IMR-90 (cell line): ENCODE results near the gene MYPOP. TPM values are rescaled to one million over a fixed set of nuclear protein-coding genes. Genes with fewer than 3 reads are reported as not detected.

Experiments used
- ATAC-seq: fragments of 200-7000 bp; cut with Tn5 transposase; 2 replicates; pipeline ENCODE4 v1.9.1; 2020; ENCODE audit warnings: low read depth, mild to moderate bottlenecking, moderate library complexity
- BruUV-seq: library from RNA; stranded (reverse); fragments of 400-500 nt; replicated peaks from 2 replicates; lab custom pipeline; 2021; lab: Mats Ljungman, UMichigan
- CTCF ChIA-PET: fragments of 300-600 bp; formaldehyde crosslinking; extraction: SDS; loops from one replicate; lab custom pipeline; 2021; ENCODE audit warnings: antibody characterized with exemption; lab: Yijun Ruan, JAX
- POLR2A ChIA-PET: fragments of 300-600 bp; sonication (Branson Sonifier 250); formaldehyde crosslinking; loops from one replicate; lab custom pipeline; 2022; ENCODE audit warnings: antibody characterized with exemption; ENCODE audit not compliant: unreplicated experiment; lab: Charles Lee
- DNase-seq: peaks from one replicate; pipeline ENCODE4 v3.0.0; 2013
- H2AFZ ChIP-seq: replicated peaks from 2 replicates; pipeline ENCODE3; 2013; ENCODE audit warnings: low read length, mild to moderate bottlenecking; ENCODE audit not compliant: poor library complexity
- H2AK5ac ChIP-seq: 2 replicates; pipeline ENCODE4 v1.6.1; 2013; ENCODE audit warnings: low read depth, low read length, inconsistent platforms
- H2AK9ac ChIP-seq: replicated peaks from 2 replicates; pipeline ENCODE3; 2013; ENCODE audit warnings: mild to moderate bottlenecking, low read depth, low read length, moderate library complexity; ENCODE audit not compliant: poor library complexity
- H2BK120ac ChIP-seq: 2 replicates; pipeline ENCODE4 v1.6.1; 2013; ENCODE audit warnings: low read depth, low read length, inconsistent platforms
- H2BK15ac ChIP-seq: 3 replicates; pipeline ENCODE4 v1.6.1; 2013; ENCODE audit warnings: low read depth, low read length, inconsistent platforms
- H2BK20ac ChIP-seq: 2 replicates; pipeline ENCODE4 v1.6.1; 2013; ENCODE audit warnings: low read depth, mild to moderate bottlenecking, inconsistent platforms, low read length, moderate library complexity
- H2BK5ac ChIP-seq: 2 replicates; pipeline ENCODE4 v1.6.1; 2013; ENCODE audit warnings: mild to moderate bottlenecking, low read depth, low read length, inconsistent platforms; ENCODE audit not compliant: poor library complexity, severe bottlenecking
- H3K14ac ChIP-seq: replicated peaks from 2 replicates; pipeline ENCODE4 v1.6.1; 2013; ENCODE audit warnings: low read depth, low read length, inconsistent platforms
- H3K18ac ChIP-seq: 2 replicates; pipeline ENCODE4 v1.6.1; 2013; ENCODE audit warnings: low read depth, low read length, control low read depth
- H3K23ac ChIP-seq: 2 replicates; pipeline ENCODE4 v1.6.1; 2013; ENCODE audit warnings: low read depth, low read length, inconsistent platforms
- H3K27ac ChIP-seq: 2 replicates; pipeline ENCODE4 v1.5.1; 2013; ENCODE audit warnings: mild to moderate bottlenecking, control low read depth, low read length; ENCODE audit not compliant: insufficient read depth
- H3K27me3 ChIP-seq: 2 replicates; pipeline ENCODE4 v1.6.1; 2013; ENCODE audit warnings: low read length; ENCODE audit not compliant: control insufficient read depth, insufficient read depth
- H3K36me3 ChIP-seq: 2 replicates; pipeline ENCODE4 v1.6.1; 2013; ENCODE audit warnings: low read length, mixed read lengths; ENCODE audit not compliant: control insufficient read depth, insufficient read depth
- H3K4ac ChIP-seq: 2 replicates; pipeline ENCODE4 v1.6.1; 2013; ENCODE audit warnings: low read depth, low read length, inconsistent platforms
- H3K4me1 ChIP-seq: 2 replicates; pipeline ENCODE4 v1.6.1; 2013; ENCODE audit warnings: low read length, mixed read lengths; ENCODE audit not compliant: control insufficient read depth, insufficient read depth
- H3K4me2 ChIP-seq: 2 replicates; pipeline ENCODE4 v1.6.1; 2013; ENCODE audit warnings: low read depth, mild to moderate bottlenecking, control low read depth, low read length, moderate library complexity
- H3K4me3 ChIP-seq: 2 replicates; pipeline ENCODE4 v1.5.1; 2013; ENCODE audit warnings: low read depth, mild to moderate bottlenecking, control low read depth, low read length, moderate library complexity; ENCODE audit not compliant: insufficient read depth
- H3K56ac ChIP-seq: 2 replicates; pipeline ENCODE4 v1.6.1; 2013; ENCODE audit warnings: low read length, inconsistent platforms; ENCODE audit not compliant: insufficient read depth; ENCODE audit errors: extremely low read depth
- H3K79me1 ChIP-seq, 2 experiments: 2 replicates each; pipeline ENCODE4 v1.6.1; 2013; ENCODE audit warnings: low read length in 2 of 2, inconsistent platforms in 1 of 2, low read depth in 1 of 2
- H3K9ac ChIP-seq: 2 replicates; pipeline ENCODE4 v1.6.1; 2013; ENCODE audit warnings: low read depth, low read length, control low read depth
- H3K9me1 ChIP-seq: 2 replicates; pipeline ENCODE4 v1.6.1; 2013; ENCODE audit warnings: low read length, inconsistent platforms; ENCODE audit not compliant: insufficient read depth
- H3K9me3 ChIP-seq: 2 replicates; pipeline ENCODE4 v1.6.1; 2013; ENCODE audit warnings: low read length; ENCODE audit not compliant: control insufficient read depth, insufficient read depth
- H4K20me1 ChIP-seq: 2 replicates; pipeline ENCODE4 v1.6.1; 2013; ENCODE audit warnings: low read length, inconsistent platforms; ENCODE audit not compliant: insufficient read depth
- H4K5ac ChIP-seq: 2 replicates; pipeline ENCODE4 v1.6.1; 2013; ENCODE audit warnings: mild to moderate bottlenecking, low read depth, low read length, control low read depth
- H4K8ac ChIP-seq, 2 experiments: 2 replicates each; pipeline ENCODE4 v1.6.1; 2013; ENCODE audit warnings: low read depth in 2 of 2, low read length in 2 of 2, control low read depth in 1 of 2, inconsistent platforms in 1 of 2
- H4K91ac ChIP-seq: 2 replicates; pipeline ENCODE4 v1.6.1; 2013; ENCODE audit warnings: low read depth, low read length, inconsistent platforms; ENCODE audit not compliant: insufficient read depth
- MAZ ChIP-seq: IDR thresholded peaks from 2 replicates; pipeline ENCODE4 v1.6.1; 2012; ENCODE audit warnings: low read depth, mild to moderate bottlenecking, low read length, improper control_type of control experiment, moderate library complexity, borderline replicate concordance
- POLR2A ChIP-seq: IDR thresholded peaks from 2 replicates; pipeline ENCODE4 v1.6.1; 2012; ENCODE audit warnings: mild to moderate bottlenecking, low read depth, low read length
- WGBS, 2 experiments: methylation state at CpG; one replicate each; pipeline versions ENCODE4 v1.1.5 to v1.1.7; 2013; ENCODE audit warnings: missing lambda C conversion rate in 2 of 2; ENCODE audit not compliant: insufficient read length in 1 of 2; ENCODE audit errors: extremely low coverage in 2 of 2; 5-methylcytosine and 5-hydroxymethylcytosine counted together
- dilution Hi-C: fragments of 300-500 bp; cut with HindIII; formaldehyde crosslinking; loops from one replicate; pipeline ENCODE4 v1.14.3; 2018; ENCODE audit warnings: low sequenced_read_pairs; ENCODE audit not compliant: unreplicated experiment
- in situ Hi-C: fragments of 300-500 bp; cut with MboI; formaldehyde crosslinking; loops from 3 replicates; pipeline ENCODE4 v1.14.3; 2019; ENCODE audit warnings: low sequenced_read_pairs, inconsistent platforms, mixed read lengths
- intact Hi-C: fragments of 100-400 bp; cut with micrococcal nuclease; formaldehyde crosslinking; loops from 2 replicates; pipeline ENCODE4 v1.10.0; 2022
- polyA plus RNA-seq, 3 experiments: library from polyadenylated mRNA; depleted of rRNA; stranded (reverse); fragments of >200 nt; gene quantifications; 2 replicates each; pipeline ENCODE4 v1.2.3, GENCODE V29; 2012; ENCODE audit warnings: low replicate concordance in 1 of 3
- total RNA-seq: library from RNA; depleted of rRNA; stranded (reverse); fragments of >200 nt; gene quantifications from 2 replicates; pipeline ENCODE4 v1.2.3, GENCODE V29; 2012

MYPOP gene
- total and polyA plus RNA-seq, 2 of the 4 experiments (the other 2 are of a cell fraction), result 0.36 to 2.8 TPM

DNA sequence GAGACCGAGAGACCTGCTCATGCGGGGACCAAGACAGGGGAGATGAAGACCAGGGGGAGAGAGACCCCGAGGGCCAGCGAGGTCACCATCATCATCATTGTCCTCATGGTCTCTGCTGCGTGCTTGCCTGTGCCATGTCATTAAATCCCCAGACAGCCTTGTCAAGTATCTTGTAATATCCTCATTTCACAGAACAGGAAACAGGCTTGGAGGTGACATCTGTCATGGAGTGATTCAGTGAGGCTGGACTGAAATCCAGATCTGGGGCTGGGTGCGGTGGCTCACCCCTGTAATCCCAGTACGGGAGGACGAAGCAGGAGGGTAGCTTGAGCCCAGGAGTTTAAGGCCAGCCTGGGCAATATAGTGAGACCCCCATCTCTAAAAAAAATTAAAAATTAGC is 18.0 kb upstream of the MYPOP start:
- POLR2A ChIA-PET, result no interaction called here
- in situ Hi-C loops (no loop called here), dilution Hi-C loops (no loop called here), intact Hi-C loops (loop anchor here (10.0 kb wide), 1 partner anchor 74 kb away; the partner anchor contains the start of gene CCDC61)
- no peak for ATAC-seq
- no TSS peak for BruUV-seq
- no peak overlapping the region for H4K5ac ChIP-seq
- TF ChIP-seq POLR2A, result no peak
- no peak for TF ChIP-seq MAZ
- H3K4me1 ChIP-seq, result no peaks in the 10 kb centered on the region
- no peaks in the 10 kb centered on the region for H3K36me3 ChIP-seq
- DNase-seq, result no peak
- no peak overlapping the region for H3K4me2 ChIP-seq
- no peaks in the 10 kb centered on the region for H4K20me1 ChIP-seq
- H3K4ac ChIP-seq, result no peak overlapping the region
- H3K9ac ChIP-seq, result no peak overlapping the region
- no peak overlapping the region for H2BK120ac ChIP-seq
- CTCF ChIA-PET, result interaction anchor here (0.6 kb wide), 1 partner anchor 13 kb away, joined by 3 read pairs; no protein-coding TSS in a partner anchor
- no peak overlapping the region for H3K27ac ChIP-seq
- H3K14ac ChIP-seq, result no peak overlapping the region
- peak overlapping the region; percentile 58 for H2AFZ ChIP-seq
- no peak overlapping the region for H3K4me3 ChIP-seq
- H3K56ac ChIP-seq, result no peak overlapping the region
- H2AK5ac ChIP-seq, result no peak overlapping the region
- H4K91ac ChIP-seq, result no peak overlapping the region
- H2BK20ac ChIP-seq, result no peak overlapping the region
- H4K8ac ChIP-seq, result no peak overlapping the region
- H3K9me3 ChIP-seq, result no peaks in the 10 kb centered on the region
- H3K18ac ChIP-seq, result no peak overlapping the region
- 69% methylated on average over 3 of the region's 8 CpGs; no CpG with 5 or more reads in 1 of the 2 experiments for WGBS, 2 experiments
- H2BK15ac ChIP-seq, result no peak overlapping the region
- H3K9me1 ChIP-seq, result no peaks in the 10 kb centered on the region
- H3K23ac ChIP-seq, result no peak overlapping the region
- H2BK5ac ChIP-seq, result no peak overlapping the region
- H3K79me1 ChIP-seq, result no peaks in the 10 kb centered on the region
- H2AK9ac ChIP-seq, result no peak overlapping the region
- peaks cover 25% of the 10 kb centered on the region for H3K27me3 ChIP-seq
